Prostate gland (tissue), 2 donors: ENCODE measurements around the gene SLC45A3. TPM values are rescaled to one million over a fixed set of nuclear protein-coding genes. Genes with fewer than 3 reads are reported as not detected.

ENCODE experiments used
- DNase-seq: peaks from one replicate; pipeline ENCODE4 v3.0.0-alpha.2; 2019; ENCODE audit warnings: low spot score
- H3K27ac ChIP-seq, 2 donors: fragments of 200-600 bp; sonication (generic); 2 replicates each; pipeline ENCODE4 v1.5.1; 2017 to 2019
- H3K27me3 ChIP-seq: fragments of 200-600 bp; sonication (generic); replicated peaks from 2 replicates; pipeline ENCODE4 v1.5.1; 2019; ENCODE audit not compliant: insufficient read depth
- H3K36me3 ChIP-seq, 2 donors: fragments of 200-600 bp; sonication (generic); 1 replicate in 1 of 2; 2 replicates in 1 of 2; pipeline versions ENCODE4 v1.5.1 to v1.8.1; 2017 to 2019
- H3K4me1 ChIP-seq: fragments of 200-600 bp; sonication (generic); replicated peaks from 2 replicates; pipeline ENCODE4 v1.5.1; 2019
- H3K4me3 ChIP-seq, 2 donors: fragments of 200-600 bp; sonication (generic); 2 replicates each; pipeline ENCODE4 v1.5.1; 2017 to 2019
- H3K9me3 ChIP-seq: fragments of 200-600 bp; sonication (generic); 2 replicates; pipeline ENCODE4 v1.5.1; 2017
- POLR2A ChIP-seq: fragments of 450-650 bp; IDR thresholded peaks from one replicate; pipeline ENCODE4 v1.6.1; 2016; ENCODE audit warnings: antibody characterized with exemption, mild to moderate bottlenecking
- POLR2AphosphoS5 ChIP-seq: sonication (generic); formaldehyde crosslinking; IDR thresholded peaks from one replicate; pipeline ENCODE4 v1.6.1; 2017; ENCODE audit warnings: antibody characterized with exemption
- WGBS: methylation state at CpG from one replicate; pipeline ENCODE4 v1.1.5; 2018; 5-methylcytosine and 5-hydroxymethylcytosine counted together
- intact Hi-C: fragments of 100-400 bp; cut with DNase I; formaldehyde crosslinking; loops from one replicate; pipeline ENCODE4 v1.14.2; 2022
- total RNA-seq, 2 donors: library from RNA; depleted of rRNA; stranded (reverse); fragments of >200 nt; gene quantifications; one replicate each; pipeline ENCODE4 v1.1.0, GENCODE V29; 2016
- TF ChIP-seq, protein P1 (sequence below), 4 experiments: fragments of 200-600 bp in 2 of 4; fragments of 450-650 bp in 2 of 4; sonication (generic) in 2 of 4; IDR thresholded peaks; 1 replicate in 3 of 4; 2 replicates in 1 of 4; pipeline ENCODE4 v1.5.1; 2016 to 2019; ENCODE audit warnings: antibody characterized with exemption in 4 of 4, mild to moderate bottlenecking in 2 of 4, moderate library complexity in 2 of 4

Gene SLC45A3
- total RNA-seq, 2 donors from 2014 or later, result 505 to 1,326 TPM

DNA sequence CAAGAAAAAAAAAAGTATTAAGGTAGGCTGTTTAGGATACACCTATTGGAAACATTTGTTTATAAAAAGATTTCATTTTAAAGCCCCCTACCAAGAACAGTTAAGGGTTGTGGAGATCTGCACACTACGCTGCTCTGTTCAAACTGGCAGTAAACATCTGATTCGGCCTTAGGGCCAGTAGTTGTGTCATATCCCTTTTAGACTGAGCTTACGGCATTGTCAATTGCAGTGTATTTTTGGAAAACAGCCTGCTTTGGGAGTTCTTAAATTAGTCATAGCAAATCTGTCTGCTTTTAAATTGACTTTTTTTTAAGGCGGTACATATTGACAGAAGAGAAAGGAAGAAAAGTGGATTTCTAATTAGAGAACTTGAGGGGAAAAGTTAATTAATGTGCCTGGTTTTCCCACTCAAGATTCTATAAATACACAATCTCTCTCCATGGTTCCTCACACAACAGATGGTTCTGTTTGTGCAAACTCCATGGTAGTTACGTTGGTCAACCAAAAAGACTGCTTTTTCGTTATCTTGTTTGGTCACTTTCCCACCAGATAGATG, 46.8 kb downstream of the SLC45A3 start:
- DNase-seq, result no peak
- Histone ChIP-seq H3K4me1 (no peaks in the 10 kb centered on the region), H3K36me3 (no peaks in the 10 kb centered on the region), H3K4me3 (no peak overlapping the region), H3K9me3 (no peaks in the 10 kb centered on the region), H3K27me3 (no peaks in the 10 kb centered on the region), H3K27ac (peak overlapping the region; percentile 40 to 94)
- 40% methylated on average over 6 of the region's 6 CpGs for WGBS
- TF ChIP-seq, protein P1, sequence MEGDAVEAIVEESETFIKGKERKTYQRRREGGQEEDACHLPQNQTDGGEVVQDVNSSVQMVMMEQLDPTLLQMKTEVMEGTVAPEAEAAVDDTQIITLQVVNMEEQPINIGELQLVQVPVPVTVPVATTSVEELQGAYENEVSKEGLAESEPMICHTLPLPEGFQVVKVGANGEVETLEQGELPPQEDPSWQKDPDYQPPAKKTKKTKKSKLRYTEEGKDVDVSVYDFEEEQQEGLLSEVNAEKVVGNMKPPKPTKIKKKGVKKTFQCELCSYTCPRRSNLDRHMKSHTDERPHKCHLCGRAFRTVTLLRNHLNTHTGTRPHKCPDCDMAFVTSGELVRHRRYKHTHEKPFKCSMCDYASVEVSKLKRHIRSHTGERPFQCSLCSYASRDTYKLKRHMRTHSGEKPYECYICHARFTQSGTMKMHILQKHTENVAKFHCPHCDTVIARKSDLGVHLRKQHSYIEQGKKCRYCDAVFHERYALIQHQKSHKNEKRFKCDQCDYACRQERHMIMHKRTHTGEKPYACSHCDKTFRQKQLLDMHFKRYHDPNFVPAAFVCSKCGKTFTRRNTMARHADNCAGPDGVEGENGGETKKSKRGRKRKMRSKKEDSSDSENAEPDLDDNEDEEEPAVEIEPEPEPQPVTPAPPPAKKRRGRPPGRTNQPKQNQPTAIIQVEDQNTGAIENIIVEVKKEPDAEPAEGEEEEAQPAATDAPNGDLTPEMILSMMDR (IDR thresholded peaks at IDR 0.05), result no peak
- TF ChIP-seq POLR2A (no peak), POLR2AphosphoS5 (no peak)
- intact Hi-C loops, result loop anchor here (2.0 to 5.0 kb wide), 2 partner anchors 43 to 106 kb away; no protein-coding TSS in a partner anchor

DNA sequence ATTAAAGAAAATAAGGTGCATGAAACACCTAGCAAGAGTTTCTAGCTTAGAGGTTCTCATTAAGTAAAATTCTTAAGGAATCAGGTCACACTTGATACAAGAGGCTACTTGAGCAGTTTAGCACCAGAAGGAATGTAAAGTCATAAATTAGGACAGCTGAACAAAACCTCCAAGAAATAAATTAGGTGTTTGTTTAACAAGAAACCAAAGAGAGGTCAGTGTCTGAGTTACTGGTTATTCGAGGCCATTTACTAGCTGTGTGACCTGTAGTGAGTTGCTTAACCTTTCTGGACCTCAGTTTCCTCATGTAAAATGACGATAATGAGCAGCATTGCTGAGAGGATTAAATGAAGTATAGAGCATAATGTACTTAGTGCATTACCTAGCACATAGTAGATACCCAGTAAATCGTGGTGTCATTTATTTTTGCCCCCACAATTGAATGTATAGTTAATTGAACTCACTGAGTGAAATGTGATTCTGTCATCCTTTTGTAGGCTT, 47.6 kb downstream of the SLC45A3 start:
- H3K4me1 ChIP-seq, result peaks cover 1% of the 10 kb centered on the region
- 27% methylated on average over 3 of the region's 3 CpGs for WGBS
- no peak for DNase-seq
- H3K4me3 ChIP-seq, result peak overlapping the region in 1 of 2 donors; percentile 60
- TF ChIP-seq, protein P1 (IDR thresholded peaks at IDR 0.05), result no peak
- TF ChIP-seq POLR2A, result no peak
- TF ChIP-seq POLR2AphosphoS5, result no peak
- H3K27ac ChIP-seq, result peak overlapping the region; percentile 89 to 94
- no peaks in the 10 kb centered on the region for H3K9me3 ChIP-seq
- intact Hi-C loops, result loop anchor here (2.0 to 5.0 kb wide), 2 partner anchors 42 to 105 kb away; no protein-coding TSS in a partner anchor
- H3K27me3 ChIP-seq, result no peaks in the 10 kb centered on the region
- no peaks in the 10 kb centered on the region for H3K36me3 ChIP-seq

DNA sequence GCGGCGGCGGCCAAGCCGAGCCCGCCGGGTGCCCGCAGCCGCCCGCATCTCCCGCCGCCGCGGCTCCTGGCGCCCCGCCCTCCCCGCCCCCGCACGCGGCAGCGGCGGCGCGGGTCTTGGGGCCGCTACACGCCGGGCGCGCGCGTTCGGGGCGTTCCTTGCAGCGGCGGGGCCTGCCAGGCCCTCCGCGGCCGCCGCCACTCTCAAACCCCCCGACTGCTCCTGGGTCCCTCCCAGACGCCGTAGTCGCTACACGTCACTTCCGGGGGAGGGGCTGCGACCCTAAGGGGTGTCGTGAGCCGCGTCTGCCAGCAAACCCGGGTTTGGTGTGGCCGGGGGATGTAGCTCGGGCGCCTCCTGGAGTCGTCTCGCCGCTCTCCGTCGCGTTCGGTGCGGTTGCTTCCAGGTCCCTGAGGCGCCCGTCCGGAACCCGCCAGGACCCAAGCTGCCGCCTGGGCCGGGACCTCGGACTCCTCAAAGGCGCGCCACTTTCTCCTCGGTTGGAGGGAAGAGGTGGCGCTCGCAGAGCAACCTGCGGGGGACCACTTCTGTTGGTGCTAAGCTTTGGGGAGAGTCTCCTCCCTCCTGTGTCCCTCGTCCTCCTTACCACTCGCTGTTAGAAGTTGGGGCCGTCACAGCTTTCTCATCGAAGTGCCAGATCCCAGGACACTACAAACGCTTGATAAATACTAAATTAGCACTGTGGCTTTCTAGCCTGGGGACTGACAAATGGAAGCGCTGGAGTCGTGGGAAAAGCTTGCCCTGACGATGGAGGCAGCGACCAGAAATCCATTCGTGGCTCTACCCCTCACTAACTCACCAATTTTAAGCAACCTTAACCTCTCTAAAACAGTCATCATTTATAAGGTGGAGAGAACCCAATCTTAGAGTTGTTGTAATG, 48.3 kb downstream of the SLC45A3 start, which contains the start of gene ELK4:
TSS of gene ELK4 (minus strand) at position 244 of the 901 bp plus-strand sequence. CDS start 8,129 bp downstream, outside the sequence.
- under 1% methylated on average over 56 of the region's 83 CpGs for WGBS
- TF ChIP-seq, protein P1 (IDR thresholded peaks at IDR 0.05), result peak; percentile 56 to 94 (median 78)
- TF ChIP-seq POLR2A (peak; percentile 96), POLR2AphosphoS5 (peak; percentile 98)
- peak within 1 kb of the TSS; percentile 60 for H3K4me3 ChIP-seq
- peaks cover 2% of the 10 kb centered on the region for H3K4me1 ChIP-seq
- no peaks in the 10 kb centered on the region for H3K9me3 ChIP-seq
- DNase-seq, result peak; percentile 97
- intact Hi-C loops, result loop anchor here (2.0 to 5.0 kb wide), 2 partner anchors 41 to 105 kb away; no protein-coding TSS in a partner anchor
- no peaks in the 10 kb centered on the region for H3K36me3 ChIP-seq
- no peaks in the 10 kb centered on the region for H3K27me3 ChIP-seq
- H3K27ac ChIP-seq, result peak within 1 kb of the TSS; percentile 89 to 94

DNA sequence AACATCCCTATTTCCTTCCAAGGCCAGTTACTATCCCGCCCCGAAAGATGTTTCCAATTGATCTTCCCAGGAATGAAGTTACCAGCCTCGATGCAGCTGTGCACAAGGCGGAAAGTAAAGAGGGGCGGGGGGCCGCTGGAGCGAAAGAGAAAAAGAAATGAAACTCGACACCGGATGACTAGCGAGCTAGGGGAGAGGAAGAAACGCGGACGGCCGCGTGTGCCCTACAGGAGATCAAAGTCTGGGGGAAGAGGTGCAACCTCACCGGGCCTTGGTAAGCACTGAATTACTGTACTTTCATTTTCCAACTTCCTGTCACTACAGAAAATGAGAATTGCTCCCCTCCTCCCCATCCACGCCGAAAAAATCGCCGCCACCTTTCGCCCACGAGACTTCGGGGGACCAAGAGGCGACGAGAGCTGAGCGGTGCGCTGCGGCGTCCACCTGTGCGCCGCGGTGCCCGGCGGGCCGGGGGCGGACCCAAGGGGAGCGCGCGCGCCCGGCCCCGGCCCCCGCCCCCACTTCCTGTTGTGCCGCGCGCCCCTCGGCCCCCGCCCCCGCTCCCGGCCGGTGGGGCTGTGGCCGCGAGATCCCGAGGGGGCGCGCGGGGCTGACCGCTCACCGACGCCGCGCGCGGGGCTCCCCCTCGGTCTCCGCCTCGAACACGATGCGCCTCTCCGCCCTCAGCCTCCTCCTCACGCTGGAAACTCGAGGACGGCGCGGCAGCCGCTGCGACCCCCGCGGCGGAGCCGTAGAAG, 49.1 kb downstream of the SLC45A3 start:
- Histone ChIP-seq H3K27me3 (no peaks in the 10 kb centered on the region), H3K36me3 (no peaks in the 10 kb centered on the region), H3K4me1 (peaks cover 2% of the 10 kb centered on the region), H3K4me3 (peak overlapping the region; percentile 60), H3K27ac (peak overlapping the region; percentile 89 to 94), H3K9me3 (no peaks in the 10 kb centered on the region)
- under 1% methylated on average over 69 of the region's 81 CpGs for WGBS
- DNase-seq, result peak; percentile 57
- TF ChIP-seq, protein P1 (IDR thresholded peaks at IDR 0.05), result no peak
- TF ChIP-seq POLR2A (peak; percentile 59), POLR2AphosphoS5 (peak; percentile 47)
- intact Hi-C loops, result loop anchor here (5.0 kb wide), 1 partner anchor 104 kb away; no protein-coding TSS in a partner anchor
